Nephron (organoid): Measurements from ENCODE around the gene AP2A2.

Experiments used
- H3K27ac Mint-ChIP-seq, 3 experiments: 2 replicates each; pipeline ENCODE4 v1.8.0; 2020; ENCODE audit warnings: mixed read lengths in 3 of 3, mild to moderate bottlenecking in 2 of 3, moderate library complexity in 1 of 3
- H3K27me3 Mint-ChIP-seq: 2 replicates; pipeline ENCODE4 v1.8.0; 2021; ENCODE audit warnings: low read depth, mild to moderate bottlenecking, moderate library complexity, mixed read lengths
- H3K36me3 Mint-ChIP-seq: 2 replicates; pipeline ENCODE4 v1.8.0; 2020; ENCODE audit warnings: low read depth, mixed read lengths
- H3K4me1 Mint-ChIP-seq: 2 replicates; pipeline ENCODE4 v1.8.0; 2020; ENCODE audit warnings: mixed read lengths
- H3K4me3 Mint-ChIP-seq, 3 experiments: 2 replicates each; pipeline ENCODE4 v1.8.0; 2020; ENCODE audit warnings: mild to moderate bottlenecking in 3 of 3, mixed read lengths in 3 of 3, moderate library complexity in 2 of 3
- H3K9me3 Mint-ChIP-seq: 2 replicates; pipeline ENCODE4 v1.8.0; 2020; ENCODE audit warnings: mixed read lengths
- CTCF ChIP-seq, 3 experiments: fragments of 200-600 bp; sonication (generic); IDR thresholded peaks; one replicate each; pipeline ENCODE4 v1.5.0; 2021; ENCODE audit warnings: antibody characterized with exemption in 3 of 3; ENCODE audit not compliant: unreplicated experiment in 3 of 3

The AP2A2 gene

GRCh38 chr11:1031121-1031899 is 105.6 kb downstream of the AP2A2 start:
- no peak for TF ChIP-seq CTCF (IDR thresholded peaks at IDR 0.05; ENCODE audit: unreplicated experiment in 3 of 3)
- H3K36me3 Mint-ChIP-seq = no peaks in the 10 kb centered on the region
- H3K4me1 Mint-ChIP-seq = no peaks in the 10 kb centered on the region
- no peak overlapping the region for H3K27ac Mint-ChIP-seq
- no peaks in the 10 kb centered on the region for H3K27me3 Mint-ChIP-seq
- no peak overlapping the region for H3K4me3 Mint-ChIP-seq
- H3K9me3 Mint-ChIP-seq = no peaks in the 10 kb centered on the region

- no peak for TF ChIP-seq CTCF (IDR thresholded peaks at IDR 0.05; ENCODE audit: unreplicated experiment in 3 of 3)
- Mint-ChIP-seq H3K27me3 (no peaks in the 10 kb centered on the region), H3K4me3 (no peak overlapping the region), H3K9me3 (no peaks in the 10 kb centered on the region), H3K36me3 (no peaks in the 10 kb centered on the region), H3K4me1 (no peaks in the 10 kb centered on the region), H3K27ac (no peak overlapping the region)
Observed at GRCh38 chr11:1032310-1032891, 106.7 kb downstream of the AP2A2 start.

GRCh38 chr11:1033016-1033798 is 107.5 kb downstream of the AP2A2 start:
- no peak overlapping the region for H3K27ac Mint-ChIP-seq
- no peaks in the 10 kb centered on the region for H3K36me3 Mint-ChIP-seq
- H3K4me1 Mint-ChIP-seq = no peaks in the 10 kb centered on the region
- no peaks in the 10 kb centered on the region for H3K27me3 Mint-ChIP-seq
- H3K9me3 Mint-ChIP-seq = no peaks in the 10 kb centered on the region
- H3K4me3 Mint-ChIP-seq = no peak overlapping the region
- no peak for TF ChIP-seq CTCF (IDR thresholded peaks at IDR 0.05; ENCODE audit: unreplicated experiment in 3 of 3)

GRCh38 chr11:1034001-1034400 is 108.3 kb downstream of the AP2A2 start:
- Mint-ChIP-seq H3K36me3 (no peaks in the 10 kb centered on the region), H3K9me3 (no peaks in the 10 kb centered on the region), H3K4me3 (no peak overlapping the region), H3K27ac (no peak overlapping the region), H3K4me1 (no peaks in the 10 kb centered on the region), H3K27me3 (no peaks in the 10 kb centered on the region)
- no peak for TF ChIP-seq CTCF (IDR thresholded peaks at IDR 0.05; ENCODE audit: unreplicated experiment in 3 of 3)

GRCh38 chr11:1034456-1035295 is 109.0 kb downstream of the AP2A2 start:
- Mint-ChIP-seq H3K9me3 (no peaks in the 10 kb centered on the region), H3K27ac (no peak overlapping the region), H3K36me3 (no peaks in the 10 kb centered on the region), H3K27me3 (no peaks in the 10 kb centered on the region), H3K4me3 (no peak overlapping the region), H3K4me1 (no peaks in the 10 kb centered on the region)
- TF ChIP-seq CTCF (IDR thresholded peaks at IDR 0.05; ENCODE audit: unreplicated experiment in 3 of 3) = no peak
